ENCODE data around the gene URAD. TPM values are rescaled to one million over a fixed set of nuclear protein-coding genes. Genes with fewer than 3 reads are reported as not detected.
A peak's percentile ranks its signal among the peaks of the same experiment; 100 is the strongest.

The URAD gene
- total RNA-seq, 1 donor from 2014 or later = not detected

- intact Hi-C loops (cut with micrococcal nuclease) = no loop called here
- no peak for TF ChIP-seq CTCF (IDR thresholded peaks at IDR 0.05; ENCODE audit: borderline replicate concordance)
- no peak for DNase-seq
- no peaks in the 10 kb centered on the region for H3K9me3 ChIP-seq (replicated peaks)
- no peak overlapping the region for H3K4me3 ChIP-seq
- H3K4me1 ChIP-seq = no peaks in the 10 kb centered on the region
- peaks cover 76% of the 10 kb centered on the region for H3K27me3 ChIP-seq (ENCODE audit: low read depth)
- H3K36me3 ChIP-seq = no peaks in the 10 kb centered on the region
- H3K27ac ChIP-seq (replicated peaks) = no peak overlapping the region
Measured at GRCh38 chr13:28031896-28032288, 43.4 kb upstream of the URAD start.

GRCh38 chr13:28031220-28031895 is 42.9 kb upstream of the URAD start:
- TF ChIP-seq CTCF (IDR thresholded peaks at IDR 0.05; ENCODE audit: borderline replicate concordance) = no peak
- H3K4me3 ChIP-seq = no peak overlapping the region
- no peaks in the 10 kb centered on the region for H3K36me3 ChIP-seq
- DNase-seq = peak; percentile 23
- intact Hi-C loops (cut with micrococcal nuclease) = no loop called here
- peaks cover 76% of the 10 kb centered on the region for H3K27me3 ChIP-seq (ENCODE audit: low read depth)
- H3K9me3 ChIP-seq (replicated peaks) = no peaks in the 10 kb centered on the region
- no peaks in the 10 kb centered on the region for H3K4me1 ChIP-seq
- H3K27ac ChIP-seq (replicated peaks) = no peak overlapping the region

GRCh38 chr13:28027607-28028364 is 39.3 kb upstream of the URAD start:
- Histone ChIP-seq H3K4me1 (peaks cover 3% of the 10 kb centered on the region), H3K9me3 (replicated peaks) (no peaks in the 10 kb centered on the region), H3K36me3 (no peaks in the 10 kb centered on the region), H3K4me3 (no peak overlapping the region), H3K27ac (replicated peaks) (no peak overlapping the region), H3K27me3 (ENCODE audit: low read depth) (peaks cover 56% of the 10 kb centered on the region)
- intact Hi-C loops (cut with micrococcal nuclease) = no loop called here
- no peak for TF ChIP-seq CTCF (IDR thresholded peaks at IDR 0.05; ENCODE audit: borderline replicate concordance)
- DNase-seq = no peak

GRCh38 chr13:28027071-28027470 is 38.6 kb upstream of the URAD start:
- intact Hi-C loops (cut with micrococcal nuclease) = no loop called here
- no peak for DNase-seq
- Histone ChIP-seq H3K36me3 (no peaks in the 10 kb centered on the region), H3K27ac (replicated peaks) (no peak overlapping the region), H3K9me3 (replicated peaks) (no peaks in the 10 kb centered on the region), H3K27me3 (ENCODE audit: low read depth) (peaks cover 50% of the 10 kb centered on the region), H3K4me1 (peaks cover 8% of the 10 kb centered on the region), H3K4me3 (no peak overlapping the region)
- no peak for TF ChIP-seq CTCF (IDR thresholded peaks at IDR 0.05; ENCODE audit: borderline replicate concordance)

GRCh38 chr13:28026508-28026907 is 38.0 kb upstream of the URAD start:
- H3K27ac ChIP-seq (replicated peaks) = no peak overlapping the region
- H3K36me3 ChIP-seq = no peaks in the 10 kb centered on the region
- H3K9me3 ChIP-seq (replicated peaks) = no peaks in the 10 kb centered on the region
- no peak overlapping the region for H3K4me3 ChIP-seq
- peaks cover 8% of the 10 kb centered on the region for H3K4me1 ChIP-seq
- no peak for TF ChIP-seq CTCF (IDR thresholded peaks at IDR 0.05; ENCODE audit: borderline replicate concordance)
- no peak for DNase-seq
- intact Hi-C loops (cut with micrococcal nuclease) = no loop called here
- peaks cover 44% of the 10 kb centered on the region for H3K27me3 ChIP-seq (ENCODE audit: low read depth)
